GM23248 (cell line): ENCODE data around the gene RNF150. TPM values are rescaled to one million over a fixed set of nuclear protein-coding genes. Genes with fewer than 3 reads are reported as not detected.

Experiments
- DNase-seq: peaks from one replicate; pipeline ENCODE4 v3.0.0-alpha.2; 2015
- H2AFZ ChIP-seq: fragments of 200-600 bp; sonication (generic); 2 replicates; pipeline ENCODE4 v1.6.1; 2016; ENCODE audit warnings: antibody characterized with exemption
- H3F3A ChIP-seq: fragments of 200-600 bp; sonication (generic); 2 replicates; pipeline ENCODE4 v1.6.1; 2016; ENCODE audit warnings: mild to moderate bottlenecking, antibody characterized with exemption, mixed run types; ENCODE audit not compliant: insufficient read depth
- H3K27ac ChIP-seq: fragments of 200-600 bp; sonication (generic); 2 replicates; pipeline ENCODE4 v1.5.1; 2016; ENCODE audit warnings: mild to moderate bottlenecking
- H3K27me3 ChIP-seq: fragments of 200-600 bp; sonication (generic); replicated peaks from 2 replicates; pipeline ENCODE4 v1.6.1; 2016; ENCODE audit warnings: mild to moderate bottlenecking; ENCODE audit not compliant: insufficient read depth
- H3K36me3 ChIP-seq: fragments of 200-600 bp; sonication (generic); 2 replicates; pipeline ENCODE4 v1.6.1; 2016; ENCODE audit warnings: low read depth, mild to moderate bottlenecking
- H3K4me1 ChIP-seq: fragments of 200-600 bp; sonication (generic); 2 replicates; pipeline ENCODE4 v1.6.1; 2016; ENCODE audit warnings: mild to moderate bottlenecking; ENCODE audit not compliant: insufficient read depth
- H3K4me2 ChIP-seq: fragments of 200-600 bp; sonication (generic); one replicate; pipeline ENCODE4 v1.6.1; 2016; ENCODE audit warnings: mild to moderate bottlenecking; ENCODE audit not compliant: unreplicated experiment
- H3K4me3 ChIP-seq: fragments of 200-600 bp; sonication (generic); 2 replicates; pipeline ENCODE4 v1.5.1; 2016; ENCODE audit warnings: mild to moderate bottlenecking
- H3K79me2 ChIP-seq: fragments of 200-600 bp; sonication (generic); 2 replicates; pipeline ENCODE4 v1.6.1; 2016; ENCODE audit warnings: mild to moderate bottlenecking; ENCODE audit not compliant: insufficient read depth
- H3K9ac ChIP-seq: fragments of 200-600 bp; sonication (generic); 2 replicates; pipeline ENCODE4 v1.6.1; 2016; ENCODE audit warnings: mild to moderate bottlenecking
- H3K9me2 ChIP-seq: fragments of 200-600 bp; sonication (generic); 2 replicates; pipeline ENCODE4 v1.6.1; 2016; ENCODE audit warnings: mixed run types, mild to moderate bottlenecking, moderate library complexity; ENCODE audit not compliant: insufficient read depth
- H3K9me3 ChIP-seq: fragments of 200-600 bp; sonication (generic); one replicate; pipeline ENCODE4 v1.6.1; 2017; ENCODE audit warnings: low read depth
- H4K20me1 ChIP-seq: fragments of 200-600 bp; sonication (generic); 2 replicates; pipeline ENCODE4 v1.6.0; 2016; ENCODE audit not compliant: insufficient read depth
- EZH2 ChIP-seq: fragments of 200-600 bp; sonication (generic); IDR thresholded peaks from 2 replicates; pipeline ENCODE4 v1.6.1; 2018; ENCODE audit warnings: antibody characterized with exemption, mild to moderate bottlenecking; ENCODE audit not compliant: insufficient read depth, poor library complexity, severe bottlenecking
- EZH2phosphoT487 ChIP-seq: fragments of 200-600 bp; sonication (generic); IDR thresholded peaks from 2 replicates; pipeline ENCODE4 v1.6.1; 2018; ENCODE audit warnings: antibody characterized with exemption, moderate library complexity, mild to moderate bottlenecking, low read depth; ENCODE audit not compliant: insufficient read depth
- WGBS, 2 experiments: methylation state at CpG; one replicate each; pipeline ENCODE4 v1.1.6; 2015 to 2017; ENCODE audit warnings: low lambda C conversion rate in 2 of 2, low coverage in 1 of 2; ENCODE audit errors: missing lambda C conversion rate in 2 of 2; 5-methylcytosine and 5-hydroxymethylcytosine counted together
- in situ Hi-C: fragments of 300-500 bp; cut with MboI; formaldehyde crosslinking; loops from 2 replicates; pipeline ENCODE4 v1.15.0; 2020
- polyA plus RNA-seq: library from polyadenylated mRNA; unstranded; fragments of >200 nt; fragmentation: Nextera tagmentation; extraction: Ambion mirVana; gene quantifications from 2 replicates; pipeline ENCODE4 v1.2.1, GENCODE V29; 2016
- total RNA-seq: library from RNA; depleted of rRNA; stranded (reverse); fragments of >200 nt; shearing (Covaris generic); gene quantifications from 2 replicates; pipeline ENCODE4 v1.2.3, GENCODE V29; 2014; rRNA removed

RNF150 gene
- total RNA-seq (10.5 and 11.6 TPM in 2 replicates), polyA plus RNA-seq (4.5 and 4.8 TPM in 2 replicates)

- TF ChIP-seq EZH2phosphoT487, result no peak
- TF ChIP-seq EZH2, result no peak
- H3K27ac ChIP-seq, result peak within 1 kb of the TSS; percentile 15; the same call in 1 of the 2 replicates
- peaks cover 21% of the 10 kb centered on the region for H3K4me1 ChIP-seq
- 2 to 3% methylated on average over 26 to 45 of the region's 50 CpGs for WGBS, 2 experiments
- H3K36me3 ChIP-seq, result no peaks in the 10 kb centered on the region
- peak within 1 kb of the TSS; percentile 84 for H3K4me2 ChIP-seq
- H3K27me3 ChIP-seq, result no peaks in the 10 kb centered on the region
- peak; percentile 92 for DNase-seq
- peaks cover 16% of the 10 kb centered on the region; the same call in 1 of the 2 replicates for H3F3A ChIP-seq
- H3K4me3 ChIP-seq, result peak within 1 kb of the TSS; percentile 96
- peaks cover 35% of the 10 kb centered on the region for H3K79me2 ChIP-seq
- H3K9me2 ChIP-seq, result no peaks in the 10 kb centered on the region
- in situ Hi-C loops, result loop anchor here (5.0 to 25.0 kb wide), 2 partner anchors 271 to 771 kb away; partner anchors contain the start of gene SCOC
- H3K9me3 ChIP-seq, result no peaks in the 10 kb centered on the region
- H4K20me1 ChIP-seq, result no peaks in the 10 kb centered on the region
- peak within 1 kb of the TSS; percentile 92 for H2AFZ ChIP-seq
- peak within 1 kb of the TSS; percentile 86 for H3K9ac ChIP-seq
These were observed at the start of gene RNF150 for GRCh38 chr4:141133146-141133998. TSS of gene RNF150 (minus strand) at chr4:141133469.

GRCh38 chr4:141180991-141181761, 47.9 kb upstream of the RNF150 start:
- no peak overlapping the region for H3K4me3 ChIP-seq
- no peaks in the 10 kb centered on the region for H3K9me3 ChIP-seq
- H3K79me2 ChIP-seq, result no peaks in the 10 kb centered on the region
- in situ Hi-C loops, result no loop called here
- WGBS, 2 experiments, result 38 to 39% methylated on average over 2 of the region's 2 CpGs
- no peak overlapping the region for H3K4me2 ChIP-seq
- H3K4me1 ChIP-seq, result no peaks in the 10 kb centered on the region
- H4K20me1 ChIP-seq, result no peaks in the 10 kb centered on the region
- peaks cover 28% of the 10 kb centered on the region for H3K27me3 ChIP-seq
- H2AFZ ChIP-seq, result no peak overlapping the region
- H3K36me3 ChIP-seq, result no peaks in the 10 kb centered on the region
- no peak for DNase-seq
- H3F3A ChIP-seq, result no peaks in the 10 kb centered on the region
- no peak overlapping the region for H3K27ac ChIP-seq
- TF ChIP-seq EZH2 (no peak), EZH2phosphoT487 (no peak)
- no peak overlapping the region for H3K9ac ChIP-seq
- H3K9me2 ChIP-seq, result no peaks in the 10 kb centered on the region

GRCh38 chr4:141179474-141180373, 46.5 kb upstream of the RNF150 start:
- Histone ChIP-seq H3K9me3 (no peaks in the 10 kb centered on the region), H3K79me2 (no peaks in the 10 kb centered on the region), H3K4me1 (no peaks in the 10 kb centered on the region), H3K27me3 (peaks cover 24% of the 10 kb centered on the region), H2AFZ (no peak overlapping the region), H3K4me2 (no peak overlapping the region), H3K9ac (no peak overlapping the region), H3K27ac (no peak overlapping the region), H3F3A (no peaks in the 10 kb centered on the region), H3K4me3 (no peak overlapping the region), H3K9me2 (no peaks in the 10 kb centered on the region), H3K36me3 (no peaks in the 10 kb centered on the region), H4K20me1 (no peaks in the 10 kb centered on the region)
- no peak for TF ChIP-seq EZH2phosphoT487
- TF ChIP-seq EZH2, result no peak
- in situ Hi-C loops, result no loop called here
- DNase-seq, result no peak
- WGBS, 2 experiments, result 50 to 51% methylated on average over 8 of the region's 8 CpGs
